C4-2B (cell line): ENCODE measurements around the gene CDKL1.

Experiments used
- CTCF ChIP-seq: fragments of 450-650 bp; conservative IDR thresholded peaks from 2 replicates; pipeline ENCODE4 v1.5.1; 2017; ENCODE audit warnings: mild to moderate bottlenecking
- ZFX ChIP-seq: fragments of 450-650 bp; IDR thresholded peaks from 2 replicates; pipeline ENCODE4 v1.6.1; 2017

GRCh38 chr14:50395448-50395847 is 1.2 kb downstream of the CDKL1 start:
- TF ChIP-seq CTCF (no peak), ZFX (no peak)
